ENCODE results near the gene SGCG. TPM values are rescaled to one million over a fixed set of nuclear protein-coding genes. Genes with fewer than 3 reads are reported as not detected.

Gene SGCG
- 2.0 TPM in 2 replicates for polyA plus RNA-seq (2013)

GRCh38 chr13:23180711-23181110, at the start of gene SGCG:
Gene SGCG (plus strand): TSS chr13:23180979. CDS start chr13:23203695, 22,716 bp downstream.
- Histone ChIP-seq H4K91ac (ENCODE audit: low read depth, low read length) (no peak within 1 kb of the TSS), H2BK12ac (ENCODE audit: low read length) (no peak within 1 kb of the TSS), H2AFZ (ENCODE audit: insufficient read depth, low read length, poor library complexity) (no peak within 1 kb of the TSS), H3K79me2 (ENCODE audit: control insufficient read depth, insufficient read depth, low read length, poor library complexity) (no peaks in the 10 kb centered on the region), H3K9me3 (ENCODE audit: insufficient read depth, low read depth, low read length) (no peaks in the 10 kb centered on the region), H4K12ac (ENCODE audit: low read depth, low read length) (no peak within 1 kb of the TSS), H2AK5ac (ENCODE audit: low read length) (no peak within 1 kb of the TSS), H3K36me3 (ENCODE audit: control insufficient read depth in 1 of 2, insufficient read depth in 2 of 2, low read length in 2 of 2) (no peaks in the 10 kb centered on the region), H3K4ac (ENCODE audit: low read depth, low read length) (no peak within 1 kb of the TSS), H3K27ac (ENCODE audit: low read depth, low read length) (no peak within 1 kb of the TSS), H3K4me3 (ENCODE audit: low read depth, low read length) (no peak within 1 kb of the TSS), H3K23ac (ENCODE audit: low read length) (no peak within 1 kb of the TSS), H2BK5ac (ENCODE audit: low read depth, low read length, poor library complexity) (no peak within 1 kb of the TSS), H4K8ac (ENCODE audit: low read depth, low read length) (no peak within 1 kb of the TSS), H3K9ac (ENCODE audit: low read length) (no peak within 1 kb of the TSS), H3K18ac (ENCODE audit: low read length) (no peak within 1 kb of the TSS), H3K4me2 (ENCODE audit: low read length) (no peak within 1 kb of the TSS), H2BK120ac (ENCODE audit: insufficient read depth, low read length, poor library complexity) (no peak within 1 kb of the TSS), H3K27me3 (ENCODE audit: insufficient read depth, low read length) (no peaks in the 10 kb centered on the region), H3K14ac (ENCODE audit: low read length) (no peak within 1 kb of the TSS), H3K79me1 (ENCODE audit: low read length) (no peaks in the 10 kb centered on the region), H3K4me1 (ENCODE audit: control insufficient read depth in 1 of 2, insufficient read depth in 2 of 2, low read length in 2 of 2) (no peaks in the 10 kb centered on the region)
- DNase-seq = no peak
- 100% methylated on average over 1 of the region's 6 CpGs for whole genome bisulfite sequencing (ENCODE audit: extremely low coverage, insufficient coverage, insufficient read length)

DNA sequence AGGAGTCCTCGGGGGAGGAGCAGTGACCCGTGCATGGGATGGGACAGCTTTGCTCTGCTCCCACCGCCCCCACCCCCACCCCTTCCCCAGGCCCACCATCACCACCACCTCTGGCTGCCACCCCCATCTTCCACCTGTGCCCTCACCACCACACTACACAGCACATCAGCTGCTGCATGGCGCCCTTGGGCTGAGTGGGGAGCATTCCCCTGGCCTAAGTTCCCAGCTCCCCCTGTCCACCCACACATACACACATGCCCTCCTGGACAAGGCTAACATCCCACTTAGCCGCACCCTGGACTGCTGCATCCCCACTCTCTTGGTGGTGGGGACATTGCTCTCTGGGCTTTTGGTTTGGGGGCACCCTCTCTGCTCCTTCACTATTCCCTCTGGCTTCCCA, 46.2 kb upstream of the SGCG start:
- Histone ChIP-seq H3K23ac (ENCODE audit: low read length) (no peak overlapping the region), H2BK120ac (ENCODE audit: insufficient read depth, low read length, poor library complexity) (no peak overlapping the region), H3K9ac (ENCODE audit: low read length) (no peak overlapping the region), H3K27ac (ENCODE audit: low read depth, low read length) (no peak overlapping the region), H3K36me3 (ENCODE audit: control insufficient read depth in 1 of 2, insufficient read depth in 2 of 2, low read length in 2 of 2) (no peaks in the 10 kb centered on the region), H4K91ac (ENCODE audit: low read depth, low read length) (no peak overlapping the region), H3K4me2 (ENCODE audit: low read length) (no peak overlapping the region), H3K9me3 (ENCODE audit: insufficient read depth, low read depth, low read length) (no peaks in the 10 kb centered on the region), H2BK5ac (ENCODE audit: low read depth, low read length, poor library complexity) (no peak overlapping the region), H3K4ac (ENCODE audit: low read depth, low read length) (no peak overlapping the region), H3K4me3 (ENCODE audit: low read depth, low read length) (no peak overlapping the region), H4K12ac (ENCODE audit: low read depth, low read length) (no peak overlapping the region), H3K79me2 (ENCODE audit: control insufficient read depth, insufficient read depth, low read length, poor library complexity) (no peaks in the 10 kb centered on the region), H3K79me1 (ENCODE audit: low read length) (no peaks in the 10 kb centered on the region), H2AK5ac (ENCODE audit: low read length) (no peak overlapping the region), H3K18ac (ENCODE audit: low read length) (no peak overlapping the region), H3K14ac (ENCODE audit: low read length) (no peak overlapping the region), H2AFZ (ENCODE audit: insufficient read depth, low read length, poor library complexity) (no peak overlapping the region), H4K8ac (ENCODE audit: low read depth, low read length) (no peak overlapping the region), H3K27me3 (ENCODE audit: insufficient read depth, low read length) (no peaks in the 10 kb centered on the region), H2BK12ac (ENCODE audit: low read length) (no peak overlapping the region), H3K4me1 (ENCODE audit: control insufficient read depth in 1 of 2, insufficient read depth in 2 of 2, low read length in 2 of 2) (no peaks in the 10 kb centered on the region)
- no CpG with 5 or more reads among the region's 5 CpGs for WGBS (ENCODE audit: extremely low coverage, insufficient coverage, insufficient read length)
- no peak for DNase-seq

- whole genome bisulfite sequencing (ENCODE audit: extremely low coverage, insufficient coverage, insufficient read length) = no CpG with 5 or more reads among the region's 2 CpGs
- no peak overlapping the region for H3K9ac ChIP-seq (ENCODE audit: low read length)
- no peak overlapping the region for H4K8ac ChIP-seq (ENCODE audit: low read depth, low read length)
- H3K27ac ChIP-seq (ENCODE audit: low read depth, low read length) = no peak overlapping the region
- H2AK5ac ChIP-seq (ENCODE audit: low read length) = no peak overlapping the region
- no peak overlapping the region for H4K12ac ChIP-seq (ENCODE audit: low read depth, low read length)
- H4K91ac ChIP-seq (ENCODE audit: low read depth, low read length) = no peak overlapping the region
- H3K9me3 ChIP-seq (ENCODE audit: insufficient read depth, low read depth, low read length) = peaks cover 8% of the 10 kb centered on the region
- no peak overlapping the region for H3K4me3 ChIP-seq (ENCODE audit: low read depth, low read length)
- H3K14ac ChIP-seq (ENCODE audit: low read length) = no peak overlapping the region
- H3K79me2 ChIP-seq (ENCODE audit: control insufficient read depth, insufficient read depth, low read length, poor library complexity) = no peaks in the 10 kb centered on the region
- no peak overlapping the region for H2BK12ac ChIP-seq (ENCODE audit: low read length)
- no peak overlapping the region for H3K23ac ChIP-seq (ENCODE audit: low read length)
- no peaks in the 10 kb centered on the region for H3K36me3 ChIP-seq (ENCODE audit: control insufficient read depth in 1 of 2, insufficient read depth in 2 of 2, low read length in 2 of 2)
- H2BK120ac ChIP-seq (ENCODE audit: insufficient read depth, low read length, poor library complexity) = no peak overlapping the region
- H2AFZ ChIP-seq (ENCODE audit: insufficient read depth, low read length, poor library complexity) = no peak overlapping the region
- no peak overlapping the region for H2BK5ac ChIP-seq (ENCODE audit: low read depth, low read length, poor library complexity)
- H3K4me1 ChIP-seq (ENCODE audit: control insufficient read depth in 1 of 2, insufficient read depth in 2 of 2, low read length in 2 of 2) = no peaks in the 10 kb centered on the region
- H3K27me3 ChIP-seq (ENCODE audit: insufficient read depth, low read length) = no peaks in the 10 kb centered on the region
- no peaks in the 10 kb centered on the region for H3K79me1 ChIP-seq (ENCODE audit: low read length)
- H3K4me2 ChIP-seq (ENCODE audit: low read length) = no peak overlapping the region
- no peak overlapping the region for H3K4ac ChIP-seq (ENCODE audit: low read depth, low read length)
- no peak overlapping the region for H3K18ac ChIP-seq (ENCODE audit: low read length)
- no peak for DNase-seq
These were observed 40.3 kb upstream of the SGCG start for GRCh38 chr13:23140492-23140891.

- Histone ChIP-seq H2BK120ac (ENCODE audit: insufficient read depth, low read length, poor library complexity) (no peak overlapping the region), H4K8ac (ENCODE audit: low read depth, low read length) (no peak overlapping the region), H2BK12ac (ENCODE audit: low read length) (no peak overlapping the region), H4K91ac (ENCODE audit: low read depth, low read length) (no peak overlapping the region), H3K4me1 (ENCODE audit: control insufficient read depth in 1 of 2, insufficient read depth in 2 of 2, low read length in 2 of 2) (no peaks in the 10 kb centered on the region), H3K9ac (ENCODE audit: low read length) (no peak overlapping the region), H3K79me2 (ENCODE audit: control insufficient read depth, insufficient read depth, low read length, poor library complexity) (no peaks in the 10 kb centered on the region), H3K4me2 (ENCODE audit: low read length) (no peak overlapping the region), H3K27me3 (ENCODE audit: insufficient read depth, low read length) (no peaks in the 10 kb centered on the region), H3K4me3 (ENCODE audit: low read depth, low read length) (no peak overlapping the region), H3K23ac (ENCODE audit: low read length) (no peak overlapping the region), H3K14ac (ENCODE audit: low read length) (no peak overlapping the region), H3K9me3 (ENCODE audit: insufficient read depth, low read depth, low read length) (peaks cover 8% of the 10 kb centered on the region), H2AK5ac (ENCODE audit: low read length) (no peak overlapping the region), H2AFZ (ENCODE audit: insufficient read depth, low read length, poor library complexity) (no peak overlapping the region), H3K36me3 (ENCODE audit: control insufficient read depth in 1 of 2, insufficient read depth in 2 of 2, low read length in 2 of 2) (no peaks in the 10 kb centered on the region), H3K4ac (ENCODE audit: low read depth, low read length) (no peak overlapping the region), H4K12ac (ENCODE audit: low read depth, low read length) (no peak overlapping the region), H3K79me1 (ENCODE audit: low read length) (no peaks in the 10 kb centered on the region), H3K27ac (ENCODE audit: low read depth, low read length) (no peak overlapping the region), H3K18ac (ENCODE audit: low read length) (no peak overlapping the region), H2BK5ac (ENCODE audit: low read depth, low read length, poor library complexity) (no peak overlapping the region)
- DNase-seq = no peak
- no CpG with 5 or more reads among the region's 24 CpGs for WGBS (ENCODE audit: extremely low coverage, insufficient coverage, insufficient read length)
These were observed 38.8 kb upstream of the SGCG start for GRCh38 chr13:23141964-23142363.

All from trophoblast cell (in vitro differentiated cells and primary cell).